Esophagus muscularis mucosa (tissue), 4 donors: ENCODE results near the gene CRACDL. TPM values are rescaled to one million over a fixed set of nuclear protein-coding genes. Genes with fewer than 3 reads are reported as not detected.

Experiments
- DNase-seq: peaks from one replicate; pipeline ENCODE4 v3.0.0-alpha.2; 2017; ENCODE audit errors: extremely low spot score
- H3K27ac ChIP-seq, 4 donors: fragments of 200-600 bp; sonication (generic); replicated peaks in 1 of 4; 1 replicate in 3 of 4; 2 replicates in 1 of 4; pipeline ENCODE4 v1.5.1; 2016 to 2019; ENCODE audit warnings: mild to moderate bottlenecking in 1 of 4
- H3K27me3 ChIP-seq, 4 donors: fragments of 200-600 bp; sonication (generic); one replicate each; pipeline versions ENCODE4 v1.5.1 to v1.6.0; 2016 to 2019
- H3K36me3 ChIP-seq, 4 donors: fragments of 200-600 bp; sonication (generic); one replicate each; pipeline ENCODE4 v1.5.1; 2016 to 2019
- H3K4me1 ChIP-seq, 4 donors: fragments of 200-600 bp; sonication (generic); one replicate each; pipeline ENCODE4 v1.5.1; 2016 to 2019
- H3K4me3 ChIP-seq, 4 donors: fragments of 200-600 bp; sonication (generic); 1 replicate in 2 of 4; 2 replicates in 2 of 4; pipeline ENCODE4 v1.5.1; 2016 to 2019; ENCODE audit warnings: mild to moderate bottlenecking in 4 of 4, moderate library complexity in 1 of 4
- H3K9me3 ChIP-seq, 4 donors: fragments of 200-600 bp; sonication (generic); 1 replicate in 3 of 4; 2 replicates in 1 of 4; pipeline ENCODE4 v1.5.1; 2016 to 2019
- CTCF ChIP-seq, 3 experiments: fragments of 200-600 bp in 2 of 3; fragments of 450-650 bp in 1 of 3; sonication (generic) in 2 of 3; IDR thresholded peaks; one replicate each; pipeline ENCODE4 v1.5.1; 2017 to 2019; ENCODE audit warnings: antibody characterized with exemption in 3 of 3, mild to moderate bottlenecking in 2 of 3, moderate library complexity in 1 of 3
- EP300 ChIP-seq: sonication (generic); formaldehyde crosslinking; IDR thresholded peaks from one replicate; pipeline ENCODE4 v1.6.1; 2017; ENCODE audit warnings: antibody characterized with exemption
- POLR2A ChIP-seq: fragments of 450-650 bp; IDR thresholded peaks from one replicate; pipeline ENCODE4 v1.6.1; 2017; ENCODE audit warnings: antibody characterized with exemption, moderate library complexity, mild to moderate bottlenecking, low read depth
- POLR2AphosphoS5 ChIP-seq, 2 donors: sonication (generic); formaldehyde crosslinking; IDR thresholded peaks; one replicate each; pipeline ENCODE4 v1.6.1; 2017; ENCODE audit warnings: antibody characterized with exemption in 2 of 2
- WGBS: methylation state at CpG from one replicate; pipeline ENCODE4 v1.1.5; 2018; 5-methylcytosine and 5-hydroxymethylcytosine counted together
- intact Hi-C: fragments of 100-400 bp; cut with DNase I; formaldehyde crosslinking; loops from one replicate; pipeline ENCODE4 v1.15.1; 2023
- total RNA-seq, 4 donors: library from RNA; depleted of rRNA; stranded (reverse); fragments of >200 nt; gene quantifications; one replicate each; pipeline versions ENCODE4 v1.1.0 to v1.2.1, GENCODE V29; 2016

The CRACDL gene
- total RNA-seq, 4 donors from 2014 or later: 1.7 to 4.7 (median 3.3) TPM

GRCh38 chr2:98932778-98933343 lies 3.2 kb downstream of the CRACDL start:
- Histone ChIP-seq H3K4me1 (peaks cover 11 to 26% (median 20%) of the 10 kb centered on the region in 4 donors), H3K9me3 (no peaks in the 10 kb centered on the region), H3K4me3 (no peak overlapping the region), H3K27me3 (peaks cover 0 to 35% (median 11%) of the 10 kb centered on the region in 4 donors), H3K36me3 (no peaks in the 10 kb centered on the region), H3K27ac (no peak overlapping the region)
- intact Hi-C loops: no loop called here
- TF ChIP-seq CTCF (IDR thresholded peaks at IDR 0.05) (no peak), EP300 (no peak), POLR2AphosphoS5 (IDR thresholded peaks at IDR 0.05) (no peak), POLR2A (no peak)
- 98% methylated on average over 5 of the region's 10 CpGs for WGBS
- no peak for DNase-seq

GRCh38 chr2:98932164-98932563 lies 3.9 kb downstream of the CRACDL start:
- intact Hi-C loops: no loop called here
- Histone ChIP-seq H3K4me3 (no peak overlapping the region), H3K4me1 (peaks cover 10 to 24% (median 19%) of the 10 kb centered on the region in 4 donors), H3K36me3 (no peaks in the 10 kb centered on the region), H3K27ac (no peak overlapping the region), H3K9me3 (no peaks in the 10 kb centered on the region), H3K27me3 (peaks cover 0 to 31% (median 11%) of the 10 kb centered on the region in 4 donors)
- no peak for DNase-seq
- TF ChIP-seq POLR2AphosphoS5 (IDR thresholded peaks at IDR 0.05) (no peak), POLR2A (no peak), EP300 (no peak), CTCF (IDR thresholded peaks at IDR 0.05) (no peak)
- 96% methylated on average over 8 of the region's 8 CpGs for WGBS

GRCh38 chr2:98931596-98931995 lies 4.4 kb downstream of the CRACDL start:
- Histone ChIP-seq H3K36me3 (no peaks in the 10 kb centered on the region), H3K27ac (no peak overlapping the region), H3K4me3 (no peak overlapping the region), H3K9me3 (no peaks in the 10 kb centered on the region), H3K27me3 (peaks cover 0 to 26% (median 5%) of the 10 kb centered on the region in 4 donors), H3K4me1 (peaks cover 5 to 18% (median 14%) of the 10 kb centered on the region in 4 donors)
- DNase-seq: no peak
- WGBS: 67% methylated on average over 3 of the region's 3 CpGs
- intact Hi-C loops: no loop called here
- TF ChIP-seq POLR2AphosphoS5 (IDR thresholded peaks at IDR 0.05) (no peak), POLR2A (no peak), EP300 (no peak), CTCF (IDR thresholded peaks at IDR 0.05) (no peak)

GRCh38 chr2:98929920-98930319 lies 6.1 kb downstream of the CRACDL start:
- peaks cover 0 to 13% (median 0%) of the 10 kb centered on the region in 4 donors for H3K27me3 ChIP-seq
- no peaks in the 10 kb centered on the region for H3K9me3 ChIP-seq
- H3K36me3 ChIP-seq: no peaks in the 10 kb centered on the region
- WGBS: 92% methylated on average over 15 of the region's 15 CpGs
- TF ChIP-seq POLR2AphosphoS5 (IDR thresholded peaks at IDR 0.05) (no peak), POLR2A (no peak), EP300 (no peak), CTCF (IDR thresholded peaks at IDR 0.05) (no peak)
- intact Hi-C loops: no loop called here
- no peak for DNase-seq
- H3K4me3 ChIP-seq: no peak overlapping the region
- no peak overlapping the region for H3K27ac ChIP-seq
- peaks cover 0 to 2% (median 0%) of the 10 kb centered on the region in 4 donors for H3K4me1 ChIP-seq

GRCh38 chr2:98928242-98928641 lies 7.8 kb downstream of the CRACDL start:
- no peak overlapping the region for H3K27ac ChIP-seq
- no peak overlapping the region for H3K4me3 ChIP-seq
- peaks cover 0 to 7% (median 0%) of the 10 kb centered on the region in 4 donors for H3K27me3 ChIP-seq
- no peak for DNase-seq
- peaks cover 0 to 4% (median 0%) of the 10 kb centered on the region in 4 donors for H3K9me3 ChIP-seq
- H3K4me1 ChIP-seq: no peaks in the 10 kb centered on the region
- 87% methylated on average over 10 of the region's 10 CpGs for WGBS
- H3K36me3 ChIP-seq: no peaks in the 10 kb centered on the region
- intact Hi-C loops: no loop called here
- TF ChIP-seq POLR2A (no peak), EP300 (no peak), CTCF (IDR thresholded peaks at IDR 0.05) (no peak), POLR2AphosphoS5 (IDR thresholded peaks at IDR 0.05) (no peak)
